Smooth muscle cell of the brain vasculature (primary cell): ENCODE measurements around the gene ME3.

ENCODE experiments used
- DNase-seq: peaks from one replicate; pipeline ENCODE4 v3.0.0-alpha.2; 2012; ENCODE audit warnings: low read depth, low spot score

The ME3 gene

GRCh38 chr11:86461892-86462291 is 210.5 kb downstream of the ME3 start:
- DNase-seq, result no peak

DNA sequence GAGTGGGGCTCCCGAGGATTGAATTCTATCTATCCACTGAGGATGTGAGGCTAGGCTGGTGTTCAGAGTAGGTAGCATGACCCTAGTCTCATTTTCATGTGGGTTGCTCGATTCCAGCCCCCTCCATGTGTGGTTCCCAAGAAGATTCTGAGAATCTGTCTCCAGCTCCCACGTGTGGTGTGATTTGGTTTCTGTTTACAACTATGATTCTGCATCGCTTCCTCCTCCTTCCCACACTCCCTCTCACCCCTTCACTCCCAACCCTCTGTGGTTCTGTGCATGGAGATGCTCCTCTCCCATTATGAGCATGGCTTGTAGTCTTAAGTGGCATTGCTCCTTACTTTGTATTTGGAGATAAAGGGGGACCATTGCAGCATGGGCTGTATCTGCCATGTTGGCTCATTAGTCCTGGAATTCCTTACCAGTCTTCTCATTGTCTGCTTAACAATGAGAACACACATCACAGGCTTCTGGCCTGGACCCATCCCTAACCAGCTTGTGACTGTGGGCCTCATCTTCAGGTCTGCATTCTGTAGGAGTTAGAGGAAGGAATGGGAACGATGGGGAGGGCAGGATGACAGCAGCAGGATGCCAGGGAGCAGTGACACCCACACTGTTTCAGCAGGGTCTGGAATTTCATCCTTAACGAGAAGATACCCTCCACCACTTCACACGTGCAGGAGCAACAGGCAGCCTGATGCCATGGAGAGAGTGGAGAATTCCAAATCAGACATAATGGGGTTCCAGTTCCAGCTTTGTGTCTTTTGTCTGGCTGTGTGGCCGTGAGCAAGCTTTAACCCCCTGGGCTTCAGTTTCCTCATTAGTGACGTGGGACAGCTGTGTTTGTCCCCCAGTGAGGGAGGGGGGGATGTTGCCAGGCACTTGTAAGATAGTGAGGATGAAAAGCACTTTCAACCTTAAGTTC is 211.7 kb downstream of the ME3 start:
- no peak for DNase-seq

DNA sequence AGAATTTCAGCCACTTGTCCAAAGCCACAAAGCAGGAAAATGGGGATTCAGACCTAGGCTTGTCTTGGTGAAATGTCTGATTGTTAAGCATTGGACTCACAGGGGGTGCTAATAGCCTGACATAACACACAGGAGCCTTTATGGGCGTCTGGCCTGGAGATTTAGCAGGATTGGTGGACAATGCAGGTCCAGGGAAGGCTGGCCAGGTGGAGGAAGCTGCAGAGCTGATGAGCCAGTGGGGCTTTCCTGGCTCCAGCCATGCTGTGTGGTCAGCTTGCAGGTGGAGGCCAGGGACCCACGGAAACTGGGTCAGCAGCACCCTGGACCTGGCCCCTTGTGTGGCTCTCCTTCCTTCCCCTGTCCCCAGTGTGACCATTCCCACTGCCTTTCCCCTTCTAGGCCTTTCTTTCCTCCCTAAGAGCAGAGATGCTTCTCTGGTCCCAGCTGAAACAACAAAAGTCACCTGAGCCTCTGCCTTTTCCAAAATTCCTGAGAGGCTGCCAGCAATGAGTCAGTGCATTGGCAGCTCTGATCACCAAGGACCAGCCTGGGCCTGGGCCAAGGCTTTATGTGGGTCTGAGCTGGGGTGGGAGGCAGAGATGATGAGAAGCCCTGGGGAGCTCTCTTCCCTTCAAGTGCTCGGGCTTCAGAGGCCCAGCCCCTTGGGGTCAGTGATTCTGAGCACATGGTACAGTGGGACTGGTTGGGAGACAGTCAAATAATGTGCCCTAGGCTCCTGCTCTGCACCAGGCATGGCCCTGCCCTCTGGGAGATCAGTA is 212.5 kb downstream of the ME3 start:
- peak; percentile 97 for DNase-seq

GRCh38 chr11:86459002-86459385 is 213.4 kb downstream of the ME3 start:
- DNase-seq, result no peak

GRCh38 chr11:86458294-86459001 is 214.0 kb downstream of the ME3 start:
- DNase-seq, result no peak

DNA sequence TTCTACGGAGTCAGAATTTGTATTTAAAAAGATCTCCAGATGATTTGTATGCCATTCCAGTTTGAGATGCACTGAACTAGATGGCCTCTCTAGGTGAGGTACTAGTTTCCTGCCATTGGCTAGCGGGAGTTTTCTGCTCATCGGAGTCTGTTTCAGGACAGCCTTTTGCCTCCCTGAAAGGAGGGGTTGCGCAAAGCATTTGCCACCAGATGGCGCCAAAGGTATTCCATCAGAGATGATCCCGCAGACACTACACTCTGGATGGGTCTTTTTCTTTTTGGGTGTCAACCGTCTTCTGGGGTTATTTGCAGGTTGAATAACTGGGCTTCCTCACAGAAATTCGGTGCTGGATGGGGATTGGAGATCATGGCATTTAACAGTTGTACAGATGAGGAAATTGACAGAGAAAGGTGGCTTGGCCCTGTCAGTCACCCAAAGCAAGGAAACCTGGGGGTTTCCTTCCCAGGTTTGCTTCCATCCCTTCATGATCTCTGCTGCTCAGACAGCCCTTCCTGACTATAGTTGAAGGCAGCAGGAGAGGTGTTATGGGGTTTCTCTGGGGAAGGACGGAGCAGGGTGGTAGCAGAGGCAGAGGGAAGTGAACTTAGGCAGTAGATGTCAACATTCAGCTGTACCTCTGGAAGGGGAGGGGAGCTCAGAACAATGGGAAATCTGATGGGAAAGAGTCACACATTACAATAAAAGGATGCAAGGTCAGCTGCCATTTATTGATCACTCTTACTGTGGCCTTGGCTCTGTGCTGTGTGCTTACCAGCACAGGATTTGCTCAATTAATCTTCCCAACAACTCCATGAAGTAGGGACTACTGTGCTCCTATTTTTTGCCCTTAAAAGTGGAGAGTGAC is 216.1 kb downstream of the ME3 start:
- peak; percentile 72 for DNase-seq

DNA sequence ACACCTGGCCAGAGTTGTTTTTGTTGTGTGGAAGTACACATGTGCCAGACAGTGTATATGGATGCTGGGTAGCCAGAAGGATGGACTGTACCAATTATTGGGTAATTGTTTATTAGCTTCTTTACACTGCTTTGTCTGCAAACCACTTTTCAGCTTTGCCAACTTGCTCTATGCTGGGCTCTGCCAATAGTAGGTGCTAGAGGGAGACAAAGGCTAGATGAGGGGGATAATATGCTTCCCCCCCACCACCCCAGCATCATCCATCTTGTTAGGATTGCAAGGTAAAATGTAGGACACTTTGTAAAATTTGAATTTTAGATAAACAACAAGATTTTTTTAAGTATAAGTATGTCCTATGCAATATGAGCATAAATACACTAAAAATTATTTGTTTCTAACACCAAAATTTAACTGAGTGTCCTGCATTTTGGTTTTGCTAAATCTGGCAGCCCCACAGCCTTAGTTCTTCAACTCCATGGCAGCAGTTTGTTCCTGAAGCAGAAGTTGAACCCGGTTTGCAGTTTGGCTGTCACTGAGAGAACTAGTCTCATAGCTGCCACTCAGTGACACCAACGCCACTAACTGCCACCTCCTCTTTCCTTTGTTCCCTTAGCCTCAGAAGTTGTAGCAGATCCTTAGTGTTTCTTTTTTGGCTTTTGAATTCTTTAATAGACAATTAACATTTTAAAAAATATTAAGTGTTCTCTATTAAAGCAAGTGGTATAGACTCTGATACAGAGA is 219.0 kb downstream of the ME3 start:
- no peak for DNase-seq

DNA sequence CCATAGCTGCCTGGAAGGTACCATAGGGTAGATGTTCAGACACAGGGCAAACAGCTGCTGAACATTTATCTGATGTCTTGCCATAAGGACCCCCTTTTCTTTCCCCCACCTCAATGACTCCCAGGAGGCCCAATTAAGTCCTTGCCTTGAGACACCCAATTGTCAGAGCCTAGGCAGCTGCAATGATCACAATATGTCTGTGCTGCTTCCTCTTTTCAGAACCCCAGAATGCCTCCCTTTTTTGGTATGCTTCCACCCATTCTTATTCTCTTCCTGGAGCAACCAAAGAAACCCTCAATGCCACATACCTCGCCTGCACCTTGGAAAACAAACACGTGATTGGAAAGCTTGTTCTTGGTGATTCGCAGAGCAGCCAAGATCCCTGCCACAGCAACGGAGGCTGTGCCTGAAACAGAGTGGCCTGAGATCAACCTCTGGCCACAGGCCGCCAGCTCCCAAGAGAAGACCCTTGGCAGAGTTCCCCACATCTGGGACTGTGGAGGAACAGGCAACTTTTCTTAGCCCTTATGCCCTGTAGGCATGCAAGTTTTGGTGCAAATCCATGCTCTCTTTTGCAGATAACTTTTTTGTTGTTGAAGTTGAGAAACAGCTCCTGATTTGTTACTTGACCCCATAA is 222.3 kb downstream of the ME3 start:
- DNase-seq, result no peak

DNA sequence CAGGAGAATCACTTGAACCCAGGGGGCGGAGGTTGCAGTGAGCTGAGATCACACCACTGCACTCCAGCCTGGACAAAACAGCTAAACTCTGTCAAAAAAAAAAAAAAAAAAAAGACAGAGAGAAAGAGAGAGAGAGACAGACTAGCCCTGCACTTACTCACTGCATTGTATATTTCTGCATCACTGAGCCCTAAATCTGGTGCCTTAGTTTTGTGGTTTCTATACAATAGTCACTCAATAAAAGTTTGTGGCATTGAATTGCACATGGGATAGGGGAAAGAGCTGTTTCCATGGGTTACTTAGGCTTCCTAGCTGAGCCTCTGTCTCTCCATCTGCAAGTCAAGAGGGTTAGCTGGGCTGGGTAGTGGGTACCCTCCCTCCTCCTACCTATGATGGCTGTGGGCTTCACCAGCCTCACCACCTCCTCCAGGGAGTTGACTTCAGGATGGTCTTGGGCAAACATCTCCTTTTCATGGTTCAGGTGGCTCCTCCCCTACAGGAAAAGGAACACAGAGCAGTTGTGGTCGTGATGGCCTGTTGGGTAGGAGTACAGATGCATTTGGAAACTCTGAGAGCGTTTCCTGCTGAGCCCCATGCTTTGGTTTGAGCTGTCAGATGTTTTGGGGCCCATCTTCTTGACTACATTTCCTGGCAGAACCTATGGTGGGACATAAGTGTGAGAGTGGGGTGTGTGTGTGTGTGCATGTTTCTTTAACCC is 224.5 kb downstream of the ME3 start:
- DNase-seq, result no peak

DNA sequence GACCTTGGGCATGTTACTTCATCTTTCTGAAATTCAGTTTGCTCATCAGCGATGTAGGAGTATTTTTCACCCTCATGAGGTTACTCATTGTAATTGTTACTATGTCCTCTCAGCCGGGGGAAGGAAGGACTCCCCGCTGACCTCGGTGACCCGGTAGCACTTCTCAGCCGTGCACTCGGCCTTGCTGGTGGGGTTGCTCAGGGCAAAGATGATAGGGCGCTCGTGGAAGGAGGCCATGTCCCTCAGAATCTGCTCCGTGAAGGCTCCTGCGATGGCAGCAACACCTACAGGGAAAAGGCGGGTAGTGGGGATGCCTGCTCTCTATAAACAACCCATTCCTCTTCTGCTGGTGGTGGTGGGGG is 225.5 kb downstream of the ME3 start:
- DNase-seq, result no peak

GRCh38 chr11:86446163-86446923 is 226.1 kb downstream of the ME3 start:
- DNase-seq, result no peak

- DNase-seq, result no peak
These were observed 227.4 kb downstream of the ME3 start for GRCh38 chr11:86444981-86445380.

GRCh38 chr11:86443415-86443814 is 229.0 kb downstream of the ME3 start:
- DNase-seq, result no peak

DNA sequence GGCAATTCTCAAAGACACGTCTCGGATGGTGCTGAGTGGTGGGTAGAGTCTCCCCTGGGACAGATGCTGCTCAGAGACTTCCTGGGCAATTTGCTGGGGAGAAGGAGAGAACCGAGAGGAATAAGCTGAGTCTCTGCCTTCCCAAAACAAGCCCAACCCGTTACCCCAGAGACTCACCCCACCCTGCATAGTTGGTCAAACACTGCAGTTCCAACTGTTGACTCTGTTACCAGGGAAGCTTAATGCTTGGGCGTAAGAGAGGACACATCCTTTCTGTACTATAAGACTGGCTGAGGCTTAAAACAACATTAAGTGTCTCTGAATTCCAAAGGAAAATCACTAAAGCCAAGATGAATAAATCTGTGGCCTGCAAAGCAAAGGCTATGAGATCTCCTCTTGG is 229.6 kb downstream of the ME3 start:
- DNase-seq, result no peak

DNA sequence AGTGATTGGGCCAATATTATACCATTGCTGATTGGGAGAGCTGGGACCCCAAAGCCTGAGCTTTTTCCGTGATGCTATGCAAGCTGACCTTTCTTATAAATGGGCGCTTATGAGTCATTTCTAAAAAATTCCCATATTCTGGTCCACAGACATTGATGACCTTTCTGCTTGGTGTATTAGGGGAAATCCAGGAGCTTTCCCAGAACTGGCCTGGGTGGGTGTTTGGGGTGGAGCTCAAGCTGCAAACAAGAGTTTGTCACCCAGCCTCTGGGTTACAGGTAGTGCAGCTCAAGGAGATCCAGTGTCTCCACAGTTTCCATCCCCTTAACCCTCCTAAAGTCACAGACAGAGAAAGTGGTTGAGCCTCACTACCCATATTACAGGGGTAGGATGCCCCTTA is 230.0 kb downstream of the ME3 start:
- DNase-seq, result no peak

DNA sequence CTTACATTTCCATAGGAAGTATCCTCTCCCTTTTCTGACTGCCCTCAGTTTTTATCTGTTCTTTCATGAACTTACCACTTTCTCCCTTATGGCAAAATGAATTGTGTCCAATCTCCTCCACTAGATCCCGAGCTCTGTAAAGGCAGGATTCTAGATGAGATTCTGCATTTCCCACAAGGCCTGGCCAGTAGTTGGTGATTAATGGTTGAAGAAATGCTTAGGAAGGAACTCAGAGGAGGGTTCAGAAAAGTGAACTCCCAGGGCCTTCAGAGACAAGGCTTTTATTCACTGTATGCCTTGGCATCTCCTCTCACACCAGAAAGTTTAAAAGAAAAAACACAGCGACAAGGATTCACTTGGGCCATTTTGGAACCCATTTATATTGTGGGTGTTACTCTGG is 231.6 kb downstream of the ME3 start:
- no peak for DNase-seq

DNA sequence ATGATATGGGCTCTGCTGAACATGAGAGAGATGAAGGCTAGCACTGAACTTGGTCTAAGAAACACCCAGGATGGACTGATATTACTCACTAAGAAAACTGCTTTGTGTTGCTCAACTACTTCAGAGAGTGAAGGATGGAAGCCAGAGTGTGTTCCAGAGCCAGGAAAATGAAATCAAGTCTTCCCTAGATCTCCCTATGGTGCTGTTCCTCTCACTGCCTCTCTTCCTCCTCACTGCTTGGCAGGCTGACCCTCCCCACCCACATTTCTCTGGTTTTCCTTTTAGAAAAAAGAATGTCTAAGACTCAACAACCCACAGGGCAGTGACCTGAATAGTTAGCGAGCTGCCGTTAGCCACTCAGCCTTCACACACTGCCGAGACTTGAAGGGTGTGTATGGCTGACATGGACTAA is 232.1 kb downstream of the ME3 start:
- no peak for DNase-seq

GRCh38 chr11:86438685-86439084 is 233.7 kb downstream of the ME3 start:
- DNase-seq, result no peak

DNA sequence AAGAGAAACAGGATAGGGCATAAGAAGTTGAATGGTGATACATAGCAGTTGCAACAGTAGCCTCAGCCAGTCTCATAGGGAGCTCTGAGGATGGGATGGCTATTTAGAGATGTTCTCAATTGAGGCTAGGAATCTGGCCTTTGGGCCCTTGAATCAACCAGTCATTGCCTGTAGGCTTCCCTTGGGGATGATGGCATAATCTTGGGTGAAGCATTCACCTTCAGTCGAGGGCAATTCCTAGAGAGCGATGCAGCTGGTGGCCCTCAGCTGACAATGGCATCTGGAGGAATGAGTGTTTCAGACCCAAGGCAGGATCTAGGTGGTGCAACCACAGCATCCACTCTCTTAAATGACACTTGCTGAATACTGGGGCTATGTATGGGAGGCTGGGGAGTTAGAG is 236.7 kb downstream of the ME3 start:
- no peak for DNase-seq
